ENCODE data around the gene NSD2.

The NSD2 gene

GRCh38 chr4:1987296-1987695, 116.1 kb downstream of the NSD2 start:
- H3K4me3 ChIP-seq (ENCODE audit: low read depth, low read length), result no peak overlapping the region
- DNase-seq (ENCODE audit: low read depth), result no peak
- no peak for TF ChIP-seq CTCF (IDR thresholded peaks at IDR 0.05; ENCODE audit: control insufficient read depth, extremely low read depth, insufficient read depth)

DNA sequence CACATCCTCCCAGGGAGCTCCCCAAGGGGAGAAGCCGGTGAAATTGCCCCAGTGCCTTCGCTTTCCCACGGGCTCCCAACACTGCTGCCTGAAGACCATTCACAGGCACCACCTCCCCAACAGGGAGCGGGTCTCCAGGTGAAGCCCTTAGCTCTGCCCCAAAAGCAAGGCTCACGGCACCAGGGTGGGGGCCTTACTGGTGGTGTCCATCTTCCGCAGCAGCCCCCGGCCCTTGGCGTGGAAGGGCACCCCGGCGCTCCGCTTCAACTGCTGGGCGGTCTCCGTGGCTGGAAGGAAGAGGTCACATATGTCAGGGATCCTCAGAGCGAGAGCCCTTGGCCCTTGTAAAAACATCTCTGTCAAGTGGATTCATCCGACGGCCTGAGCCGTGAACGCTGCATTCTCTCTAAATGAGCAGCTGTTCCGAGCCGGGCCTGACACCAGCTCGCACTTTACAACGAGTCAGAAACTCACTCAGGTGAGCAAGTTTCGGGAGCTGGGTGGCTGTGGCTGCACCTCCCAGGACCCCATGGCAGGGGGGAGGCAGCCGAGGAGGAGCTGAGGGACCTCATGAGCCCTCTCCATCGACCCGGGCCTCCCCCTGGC, 116.6 kb downstream of the NSD2 start:
- DNase-seq (ENCODE audit: low read depth), result no peak
- no peak for TF ChIP-seq CTCF (IDR thresholded peaks at IDR 0.05; ENCODE audit: control insufficient read depth, extremely low read depth, insufficient read depth)
- no peak overlapping the region for H3K4me3 ChIP-seq (ENCODE audit: low read depth, low read length)

DNA sequence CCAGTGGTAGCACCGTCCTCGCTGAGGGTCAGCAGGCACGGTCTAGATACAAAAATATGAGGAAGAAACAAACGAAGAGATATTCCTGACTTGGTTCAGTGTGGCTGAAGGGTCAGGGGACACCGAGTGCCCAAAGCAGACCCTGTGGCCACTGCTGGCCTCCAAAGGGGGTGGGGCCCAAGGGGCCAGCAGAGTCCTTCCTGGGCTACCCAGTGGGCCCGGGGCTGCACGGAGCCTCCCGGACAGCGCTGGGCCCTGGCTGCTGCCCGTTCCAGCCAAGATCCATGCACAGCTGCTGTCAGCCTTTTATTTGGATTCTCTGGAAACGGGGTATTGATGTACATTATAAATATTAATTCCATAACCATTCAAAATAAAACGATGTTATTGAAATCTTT, 117.1 kb downstream of the NSD2 start:
- no peak overlapping the region for H3K4me3 ChIP-seq (ENCODE audit: low read depth, low read length)
- TF ChIP-seq CTCF (IDR thresholded peaks at IDR 0.05; ENCODE audit: control insufficient read depth, extremely low read depth, insufficient read depth), result no peak
- DNase-seq (ENCODE audit: low read depth), result no peak

DNA sequence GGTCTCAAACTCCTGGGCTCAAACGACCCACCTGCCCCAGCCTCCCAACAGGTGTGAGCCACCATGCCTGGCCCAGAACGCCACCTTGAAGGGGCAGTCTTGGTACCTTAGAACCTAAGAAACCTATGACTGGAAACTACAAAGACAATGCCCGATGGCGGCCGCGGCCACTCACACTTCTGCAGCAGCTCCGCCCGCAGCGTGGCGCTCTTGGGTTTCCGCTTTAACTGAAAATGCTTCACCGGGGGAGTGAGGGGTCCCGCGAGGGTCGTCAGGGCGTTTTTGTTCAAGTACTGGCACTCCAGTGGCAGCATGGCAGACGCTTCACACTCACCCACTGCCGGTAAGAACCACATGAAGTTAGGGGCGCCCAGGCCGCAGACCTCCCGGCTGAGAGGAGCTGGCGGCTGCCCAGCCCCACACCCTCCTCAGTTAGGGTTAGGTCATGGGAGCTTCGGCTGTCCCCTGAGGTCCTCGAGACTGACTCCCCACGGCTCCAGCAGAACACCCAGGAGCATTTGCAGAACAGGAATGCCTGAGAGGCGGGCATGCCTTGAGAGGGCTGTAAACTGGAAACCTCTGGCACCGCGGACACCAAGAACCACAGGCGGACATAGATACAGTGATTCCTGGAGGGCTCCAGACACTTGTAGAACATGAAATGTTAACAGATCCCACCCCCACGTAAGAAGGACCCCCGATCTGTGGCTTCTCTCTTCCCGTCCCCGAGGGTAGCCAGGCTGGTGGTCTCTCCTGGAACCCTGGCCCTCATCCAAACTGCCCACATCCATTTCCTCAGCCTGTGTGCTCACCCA, 118.5 kb downstream of the NSD2 start:
- TF ChIP-seq CTCF (IDR thresholded peaks at IDR 0.05; ENCODE audit: control insufficient read depth, extremely low read depth, insufficient read depth), result no peak
- no peak for DNase-seq (ENCODE audit: low read depth)
- H3K4me3 ChIP-seq (ENCODE audit: low read depth, low read length), result no peak overlapping the region

DNA sequence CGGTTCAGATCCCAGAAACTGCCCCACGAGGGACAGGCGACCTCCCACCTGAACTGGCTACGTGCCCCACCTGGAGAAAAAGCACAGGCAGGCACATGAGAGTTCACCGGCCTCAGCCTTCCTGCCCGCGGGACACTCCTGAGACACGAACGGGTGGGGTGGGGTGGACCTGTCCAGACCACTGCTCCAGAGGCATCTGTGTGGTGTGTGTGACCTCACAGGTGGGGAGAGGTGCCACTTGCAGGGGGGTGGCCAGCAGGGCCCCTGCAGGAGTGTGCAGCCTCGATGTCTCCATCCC, 119.1 kb downstream of the NSD2 start:
- H3K4me3 ChIP-seq (ENCODE audit: low read depth, low read length), result no peak overlapping the region
- no peak for TF ChIP-seq CTCF (IDR thresholded peaks at IDR 0.05; ENCODE audit: control insufficient read depth, extremely low read depth, insufficient read depth)
- DNase-seq (ENCODE audit: low read depth), result no peak

DNA sequence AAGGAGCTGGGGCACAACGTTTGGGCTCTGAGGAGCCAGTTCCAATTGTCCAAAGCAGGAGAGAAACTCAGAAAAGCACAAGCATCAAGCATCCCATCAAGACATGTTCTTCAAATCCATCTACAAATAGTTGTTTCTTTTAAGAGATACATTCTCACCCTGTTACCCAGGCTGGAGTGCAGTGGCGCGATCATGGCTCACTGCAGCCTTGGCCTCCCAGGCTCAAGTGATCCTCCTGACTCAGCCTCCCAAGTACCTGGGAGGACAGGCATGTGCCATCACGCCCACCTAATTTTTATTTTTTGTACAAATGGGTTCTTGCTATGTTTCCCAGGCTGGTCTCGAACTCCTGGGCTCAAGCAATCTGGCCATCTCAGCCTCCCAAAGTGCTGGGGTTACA, 119.5 kb downstream of the NSD2 start:
- TF ChIP-seq CTCF (IDR thresholded peaks at IDR 0.05; ENCODE audit: control insufficient read depth, extremely low read depth, insufficient read depth), result no peak
- DNase-seq (ENCODE audit: low read depth), result no peak
- H3K4me3 ChIP-seq (ENCODE audit: low read depth, low read length), result no peak overlapping the region

DNA sequence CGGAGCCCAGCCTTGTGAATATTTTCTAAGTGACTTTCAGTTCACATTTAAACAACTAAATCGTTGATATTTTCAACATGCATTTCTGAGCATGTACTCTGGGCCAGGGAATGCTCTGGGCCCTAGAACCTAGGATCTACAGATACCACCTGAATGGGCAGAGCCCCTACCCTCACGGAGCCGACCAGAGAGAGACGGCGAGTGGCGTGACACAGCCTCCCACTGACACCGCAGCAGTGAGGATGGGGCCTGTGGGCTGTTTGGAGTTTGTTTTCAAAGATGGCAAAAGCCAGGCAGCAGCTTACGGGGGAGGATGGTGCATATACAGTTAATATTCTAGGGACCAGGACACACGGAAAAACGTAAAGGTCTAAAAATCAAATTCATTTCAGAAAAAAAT, 119.9 kb downstream of the NSD2 start:
- no peak overlapping the region for H3K4me3 ChIP-seq (ENCODE audit: low read depth, low read length)
- TF ChIP-seq CTCF (IDR thresholded peaks at IDR 0.05; ENCODE audit: control insufficient read depth, extremely low read depth, insufficient read depth), result no peak
- DNase-seq (ENCODE audit: low read depth), result no peak
